ENCODE data around the gene NPAS2.

DNA sequence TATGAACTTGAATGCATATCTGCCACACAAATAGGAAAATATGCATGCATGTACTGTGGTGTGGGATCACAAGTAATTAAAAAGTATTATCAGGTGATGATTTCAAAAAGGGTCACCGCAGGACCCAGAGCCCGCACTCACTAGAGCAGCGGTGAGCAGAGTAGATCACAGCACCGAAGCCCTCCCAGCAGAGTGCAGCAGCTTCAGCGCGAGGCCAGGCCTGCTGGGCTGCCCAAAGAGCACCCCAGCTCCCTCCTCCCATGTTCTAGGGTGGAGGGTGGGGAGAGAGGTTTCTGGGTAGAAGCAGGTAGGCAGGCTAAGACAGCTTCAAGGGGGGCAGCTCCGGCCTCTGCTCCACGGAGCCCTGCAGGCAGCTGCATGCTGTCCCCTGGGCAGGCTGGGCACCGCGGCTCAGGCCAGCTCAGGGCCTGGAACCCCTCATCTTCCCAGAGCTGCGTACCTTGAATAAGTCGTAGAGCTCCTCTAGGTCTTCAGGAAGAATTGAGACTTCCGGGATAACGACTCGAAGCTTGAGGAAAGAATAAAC is 207.1 kb downstream of the NPAS2 start:
- TF ChIP-seq, protein P1, sequence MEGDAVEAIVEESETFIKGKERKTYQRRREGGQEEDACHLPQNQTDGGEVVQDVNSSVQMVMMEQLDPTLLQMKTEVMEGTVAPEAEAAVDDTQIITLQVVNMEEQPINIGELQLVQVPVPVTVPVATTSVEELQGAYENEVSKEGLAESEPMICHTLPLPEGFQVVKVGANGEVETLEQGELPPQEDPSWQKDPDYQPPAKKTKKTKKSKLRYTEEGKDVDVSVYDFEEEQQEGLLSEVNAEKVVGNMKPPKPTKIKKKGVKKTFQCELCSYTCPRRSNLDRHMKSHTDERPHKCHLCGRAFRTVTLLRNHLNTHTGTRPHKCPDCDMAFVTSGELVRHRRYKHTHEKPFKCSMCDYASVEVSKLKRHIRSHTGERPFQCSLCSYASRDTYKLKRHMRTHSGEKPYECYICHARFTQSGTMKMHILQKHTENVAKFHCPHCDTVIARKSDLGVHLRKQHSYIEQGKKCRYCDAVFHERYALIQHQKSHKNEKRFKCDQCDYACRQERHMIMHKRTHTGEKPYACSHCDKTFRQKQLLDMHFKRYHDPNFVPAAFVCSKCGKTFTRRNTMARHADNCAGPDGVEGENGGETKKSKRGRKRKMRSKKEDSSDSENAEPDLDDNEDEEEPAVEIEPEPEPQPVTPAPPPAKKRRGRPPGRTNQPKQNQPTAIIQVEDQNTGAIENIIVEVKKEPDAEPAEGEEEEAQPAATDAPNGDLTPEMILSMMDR (IDR thresholded peaks at IDR 0.05): no peak
- TF ChIP-seq EP300 (IDR thresholded peaks at IDR 0.05): no peak
- no peak for TF ChIP-seq POLR2A (IDR thresholded peaks at IDR 0.05)

Data from tibial nerve (tissue), 4 donors.